GM18951 (cell line): ENCODE results near the gene SLC20A1.
"Not testable (repeated sequence)": the region's sequence is repeated elsewhere in the genome, so short reads cannot be mapped to it uniquely, and the experiment has no call there.

Source experiments
- POLR2A ChIP-seq: IDR thresholded peaks from 4 replicates; pipeline ENCODE4 v1.6.1; 2011; ENCODE audit warnings: mild to moderate bottlenecking; ENCODE audit not compliant: insufficient read length, insufficient read depth; ENCODE audit errors: extremely low read depth
- in situ Hi-C: fragments of 300-500 bp; cut with MboI; formaldehyde crosslinking; loops from one replicate; pipeline ENCODE4 v1.12.0; 2022; ENCODE audit warnings: low sequenced_read_pairs, mixed read lengths, inconsistent platforms; ENCODE audit not compliant: unreplicated experiment

Gene SLC20A1

GRCh38 chr2:112688086-112688880, 42.5 kb downstream of the SLC20A1 start:
- TF ChIP-seq POLR2A = no peak
- in situ Hi-C loops = no loop called here

- no peak for TF ChIP-seq POLR2A
- in situ Hi-C loops = no loop called here
These were observed 45.2 kb downstream of the SLC20A1 start for GRCh38 chr2:112690853-112691401.

GRCh38 chr2:112691881-112692281, 46.1 kb downstream of the SLC20A1 start:
- no peak for TF ChIP-seq POLR2A
- in situ Hi-C loops = no loop called here

- in situ Hi-C loops = no loop called here
- TF ChIP-seq POLR2A = no peak
These were observed 46.8 kb downstream of the SLC20A1 start for GRCh38 chr2:112692495-112692911.

GRCh38 chr2:112692918-112693317, 47.2 kb downstream of the SLC20A1 start:
- in situ Hi-C loops = no loop called here
- no peak for TF ChIP-seq POLR2A

- no peak for TF ChIP-seq POLR2A
- in situ Hi-C loops = no loop called here
These were observed 47.9 kb downstream of the SLC20A1 start for GRCh38 chr2:112693596-112693995.

- no peak for TF ChIP-seq POLR2A
- in situ Hi-C loops = no loop called here
These were observed 48.4 kb downstream of the SLC20A1 start for GRCh38 chr2:112694182-112694581.

- no peak for TF ChIP-seq POLR2A
- in situ Hi-C loops = no loop called here
These were observed 53.2 kb downstream of the SLC20A1 start for GRCh38 chr2:112698834-112699515.

GRCh38 chr2:112699984-112700667, 54.4 kb downstream of the SLC20A1 start:
- TF ChIP-seq POLR2A = no peak
- in situ Hi-C loops = no loop called here

GRCh38 chr2:112701052-112701451, 55.3 kb downstream of the SLC20A1 start:
- in situ Hi-C loops = no loop called here
- TF ChIP-seq POLR2A = no peak

GRCh38 chr2:112703684-112704083, 57.9 kb downstream of the SLC20A1 start:
- in situ Hi-C loops = no loop called here
- TF ChIP-seq POLR2A = no peak

- in situ Hi-C loops = no loop called here
- TF ChIP-seq POLR2A = no peak
These were observed 59.8 kb downstream of the SLC20A1 start for GRCh38 chr2:112705575-112705974.

- TF ChIP-seq POLR2A = no peak
- in situ Hi-C loops = no loop called here
These were observed 60.5 kb downstream of the SLC20A1 start for GRCh38 chr2:112706170-112706664.

- in situ Hi-C loops = not testable (repeated sequence)
These were observed 61.2 kb downstream of the SLC20A1 start for GRCh38 chr2:112706947-112707346.
